Ishikawa (cell line): ENCODE results near the gene PLA2R1.

Experiments
- CEBPB ChIP-seq: IDR thresholded peaks from 2 replicates; pipeline ENCODE4 v1.6.1; 2012
- CREB1 ChIP-seq: IDR thresholded peaks from 2 replicates; pipeline ENCODE4 v1.6.1; 2012; ENCODE audit warnings: low read depth
- EGR1 ChIP-seq: IDR thresholded peaks from 2 replicates; pipeline ENCODE4 v1.6.1; 2012
- EP300 ChIP-seq: IDR thresholded peaks from 2 replicates; pipeline ENCODE4 v1.6.1; 2012; ENCODE audit warnings: borderline replicate concordance
- FOXM1 ChIP-seq: IDR thresholded peaks from 2 replicates; pipeline ENCODE4 v1.6.1; 2012; ENCODE audit warnings: low read depth, borderline replicate concordance
- MAX ChIP-seq: IDR thresholded peaks from 2 replicates; pipeline ENCODE4 v1.6.1; 2012
- NFIC ChIP-seq: IDR thresholded peaks from 2 replicates; pipeline ENCODE4 v1.6.1; 2012
- RAD21 ChIP-seq: IDR thresholded peaks from 2 replicates; pipeline ENCODE4 v1.6.1; 2012; ENCODE audit warnings: low read depth
- TAF1 ChIP-seq: IDR thresholded peaks from 2 replicates; pipeline ENCODE4 v1.6.1; 2012; ENCODE audit warnings: low read depth, mild to moderate bottlenecking
- TCF12 ChIP-seq: IDR thresholded peaks from 2 replicates; pipeline ENCODE4 v1.6.1; 2012; ENCODE audit warnings: low read depth
- TEAD4 ChIP-seq: IDR thresholded peaks from 2 replicates; pipeline ENCODE4 v1.6.1; 2012
- TF ChIP-seq, protein P1 (sequence below): IDR thresholded peaks from 2 replicates; pipeline ENCODE4 v1.6.1; 2012; ENCODE audit warnings: low read depth, mild to moderate bottlenecking
- TF ChIP-seq, protein P2 (sequence below): IDR thresholded peaks from 2 replicates; pipeline ENCODE4 v1.6.1; 2012

DNA sequence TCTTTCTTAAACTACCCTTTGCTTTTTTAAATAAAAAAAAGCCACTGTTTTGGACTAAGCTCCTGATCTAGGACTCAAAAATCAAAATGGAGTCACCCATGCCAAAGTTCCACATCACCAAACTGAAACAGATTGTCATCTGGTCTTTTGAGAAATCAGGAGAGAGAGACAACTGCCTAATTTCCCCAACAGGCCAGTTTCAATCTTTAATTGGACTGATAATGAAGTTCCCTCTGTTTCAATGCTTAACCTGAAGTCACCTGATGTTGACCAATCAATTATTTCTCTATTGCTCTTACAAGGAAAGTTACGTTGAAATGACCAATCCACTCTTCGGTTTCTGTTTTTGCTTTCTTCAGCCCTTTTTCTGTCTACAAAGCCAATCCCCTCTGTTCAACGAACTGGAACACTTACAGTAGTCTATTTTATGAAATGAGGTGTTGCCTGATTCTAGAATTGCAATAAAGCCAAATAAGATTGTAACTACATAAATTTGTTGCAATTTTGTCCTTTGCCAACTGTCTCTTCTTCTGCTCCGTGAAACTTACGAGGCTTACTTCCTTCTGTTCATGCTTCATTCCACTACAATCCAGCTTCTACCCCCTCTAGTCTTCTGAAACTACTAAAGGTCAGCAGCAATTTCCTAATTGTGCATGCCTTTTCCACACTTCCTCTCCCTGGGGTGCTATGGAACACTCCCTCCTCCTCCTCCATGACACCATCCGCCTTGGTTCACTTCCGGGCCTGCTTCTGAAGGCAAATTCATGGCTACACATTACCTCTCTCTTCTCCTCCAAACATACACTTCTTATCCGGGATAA, 169.2 kb downstream of the PLA2R1 start:
- TF ChIP-seq FOXM1: no peak
- TF ChIP-seq, protein P1, sequence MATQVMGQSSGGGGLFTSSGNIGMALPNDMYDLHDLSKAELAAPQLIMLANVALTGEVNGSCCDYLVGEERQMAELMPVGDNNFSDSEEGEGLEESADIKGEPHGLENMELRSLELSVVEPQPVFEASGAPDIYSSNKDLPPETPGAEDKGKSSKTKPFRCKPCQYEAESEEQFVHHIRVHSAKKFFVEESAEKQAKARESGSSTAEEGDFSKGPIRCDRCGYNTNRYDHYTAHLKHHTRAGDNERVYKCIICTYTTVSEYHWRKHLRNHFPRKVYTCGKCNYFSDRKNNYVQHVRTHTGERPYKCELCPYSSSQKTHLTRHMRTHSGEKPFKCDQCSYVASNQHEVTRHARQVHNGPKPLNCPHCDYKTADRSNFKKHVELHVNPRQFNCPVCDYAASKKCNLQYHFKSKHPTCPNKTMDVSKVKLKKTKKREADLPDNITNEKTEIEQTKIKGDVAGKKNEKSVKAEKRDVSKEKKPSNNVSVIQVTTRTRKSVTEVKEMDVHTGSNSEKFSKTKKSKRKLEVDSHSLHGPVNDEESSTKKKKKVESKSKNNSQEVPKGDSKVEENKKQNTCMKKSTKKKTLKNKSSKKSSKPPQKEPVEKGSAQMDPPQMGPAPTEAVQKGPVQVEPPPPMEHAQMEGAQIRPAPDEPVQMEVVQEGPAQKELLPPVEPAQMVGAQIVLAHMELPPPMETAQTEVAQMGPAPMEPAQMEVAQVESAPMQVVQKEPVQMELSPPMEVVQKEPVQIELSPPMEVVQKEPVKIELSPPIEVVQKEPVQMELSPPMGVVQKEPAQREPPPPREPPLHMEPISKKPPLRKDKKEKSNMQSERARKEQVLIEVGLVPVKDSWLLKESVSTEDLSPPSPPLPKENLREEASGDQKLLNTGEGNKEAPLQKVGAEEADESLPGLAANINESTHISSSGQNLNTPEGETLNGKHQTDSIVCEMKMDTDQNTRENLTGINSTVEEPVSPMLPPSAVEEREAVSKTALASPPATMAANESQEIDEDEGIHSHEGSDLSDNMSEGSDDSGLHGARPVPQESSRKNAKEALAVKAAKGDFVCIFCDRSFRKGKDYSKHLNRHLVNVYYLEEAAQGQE: no peak
- no peak for TF ChIP-seq RAD21
- no peak for TF ChIP-seq NFIC
- no peak for TF ChIP-seq MAX
- TF ChIP-seq, protein P2, sequence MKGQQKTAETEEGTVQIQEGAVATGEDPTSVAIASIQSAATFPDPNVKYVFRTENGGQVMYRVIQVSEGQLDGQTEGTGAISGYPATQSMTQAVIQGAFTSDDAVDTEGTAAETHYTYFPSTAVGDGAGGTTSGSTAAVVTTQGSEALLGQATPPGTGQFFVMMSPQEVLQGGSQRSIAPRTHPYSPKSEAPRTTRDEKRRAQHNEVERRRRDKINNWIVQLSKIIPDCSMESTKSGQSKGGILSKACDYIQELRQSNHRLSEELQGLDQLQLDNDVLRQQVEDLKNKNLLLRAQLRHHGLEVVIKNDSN: no peak
- no peak for TF ChIP-seq CEBPB
- no peak for TF ChIP-seq TCF12
- TF ChIP-seq CREB1: no peak
- no peak for TF ChIP-seq TAF1
- no peak for TF ChIP-seq TEAD4
- no peak for TF ChIP-seq EGR1
- no peak for TF ChIP-seq EP300
